GM23248 (cell line): ENCODE results near the gene LRP1-AS. TPM values are rescaled to one million over a fixed set of nuclear protein-coding genes. Genes with fewer than 3 reads are reported as not detected.

Source experiments
- DNase-seq: peaks from one replicate; pipeline ENCODE4 v3.0.0-alpha.2; 2015
- H2AFZ ChIP-seq: fragments of 200-600 bp; sonication (generic); 2 replicates; pipeline ENCODE4 v1.6.1; 2016; ENCODE audit warnings: antibody characterized with exemption
- H3F3A ChIP-seq: fragments of 200-600 bp; sonication (generic); 2 replicates; pipeline ENCODE4 v1.6.1; 2016; ENCODE audit warnings: mild to moderate bottlenecking, antibody characterized with exemption, mixed run types; ENCODE audit not compliant: insufficient read depth
- H3K27ac ChIP-seq: fragments of 200-600 bp; sonication (generic); 2 replicates; pipeline ENCODE4 v1.5.1; 2016; ENCODE audit warnings: mild to moderate bottlenecking
- H3K27me3 ChIP-seq: fragments of 200-600 bp; sonication (generic); replicated peaks from 2 replicates; pipeline ENCODE4 v1.6.1; 2016; ENCODE audit warnings: mild to moderate bottlenecking; ENCODE audit not compliant: insufficient read depth
- H3K36me3 ChIP-seq: fragments of 200-600 bp; sonication (generic); 2 replicates; pipeline ENCODE4 v1.6.1; 2016; ENCODE audit warnings: low read depth, mild to moderate bottlenecking
- H3K4me1 ChIP-seq: fragments of 200-600 bp; sonication (generic); 2 replicates; pipeline ENCODE4 v1.6.1; 2016; ENCODE audit warnings: mild to moderate bottlenecking; ENCODE audit not compliant: insufficient read depth
- H3K4me2 ChIP-seq: fragments of 200-600 bp; sonication (generic); one replicate; pipeline ENCODE4 v1.6.1; 2016; ENCODE audit warnings: mild to moderate bottlenecking; ENCODE audit not compliant: unreplicated experiment
- H3K4me3 ChIP-seq: fragments of 200-600 bp; sonication (generic); 2 replicates; pipeline ENCODE4 v1.5.1; 2016; ENCODE audit warnings: mild to moderate bottlenecking
- H3K79me2 ChIP-seq: fragments of 200-600 bp; sonication (generic); 2 replicates; pipeline ENCODE4 v1.6.1; 2016; ENCODE audit warnings: mild to moderate bottlenecking; ENCODE audit not compliant: insufficient read depth
- H3K9ac ChIP-seq: fragments of 200-600 bp; sonication (generic); 2 replicates; pipeline ENCODE4 v1.6.1; 2016; ENCODE audit warnings: mild to moderate bottlenecking
- H3K9me2 ChIP-seq: fragments of 200-600 bp; sonication (generic); 2 replicates; pipeline ENCODE4 v1.6.1; 2016; ENCODE audit warnings: mixed run types, mild to moderate bottlenecking, moderate library complexity; ENCODE audit not compliant: insufficient read depth
- H3K9me3 ChIP-seq: fragments of 200-600 bp; sonication (generic); one replicate; pipeline ENCODE4 v1.6.1; 2017; ENCODE audit warnings: low read depth
- H4K20me1 ChIP-seq: fragments of 200-600 bp; sonication (generic); 2 replicates; pipeline ENCODE4 v1.6.0; 2016; ENCODE audit not compliant: insufficient read depth
- EZH2 ChIP-seq: fragments of 200-600 bp; sonication (generic); IDR thresholded peaks from 2 replicates; pipeline ENCODE4 v1.6.1; 2018; ENCODE audit warnings: antibody characterized with exemption, mild to moderate bottlenecking; ENCODE audit not compliant: insufficient read depth, poor library complexity, severe bottlenecking
- EZH2phosphoT487 ChIP-seq: fragments of 200-600 bp; sonication (generic); IDR thresholded peaks from 2 replicates; pipeline ENCODE4 v1.6.1; 2018; ENCODE audit warnings: antibody characterized with exemption, moderate library complexity, mild to moderate bottlenecking, low read depth; ENCODE audit not compliant: insufficient read depth
- WGBS, 2 experiments: methylation state at CpG; one replicate each; pipeline ENCODE4 v1.1.6; 2015 to 2017; ENCODE audit warnings: low lambda C conversion rate in 2 of 2, low coverage in 1 of 2; ENCODE audit errors: missing lambda C conversion rate in 2 of 2; 5-methylcytosine and 5-hydroxymethylcytosine counted together
- in situ Hi-C: fragments of 300-500 bp; cut with MboI; formaldehyde crosslinking; loops from 2 replicates; pipeline ENCODE4 v1.15.0; 2020
- polyA plus RNA-seq: library from polyadenylated mRNA; unstranded; fragments of >200 nt; fragmentation: Nextera tagmentation; extraction: Ambion mirVana; gene quantifications from 2 replicates; pipeline ENCODE4 v1.2.1, GENCODE V29; 2016
- total RNA-seq: library from RNA; depleted of rRNA; stranded (reverse); fragments of >200 nt; shearing (Covaris generic); gene quantifications from 2 replicates; pipeline ENCODE4 v1.2.3, GENCODE V29; 2014

LRP1-AS gene
- total and polyA plus RNA-seq, 2 experiments from 2014 or later: 0.60 TPM; not detected in 1

DNA sequence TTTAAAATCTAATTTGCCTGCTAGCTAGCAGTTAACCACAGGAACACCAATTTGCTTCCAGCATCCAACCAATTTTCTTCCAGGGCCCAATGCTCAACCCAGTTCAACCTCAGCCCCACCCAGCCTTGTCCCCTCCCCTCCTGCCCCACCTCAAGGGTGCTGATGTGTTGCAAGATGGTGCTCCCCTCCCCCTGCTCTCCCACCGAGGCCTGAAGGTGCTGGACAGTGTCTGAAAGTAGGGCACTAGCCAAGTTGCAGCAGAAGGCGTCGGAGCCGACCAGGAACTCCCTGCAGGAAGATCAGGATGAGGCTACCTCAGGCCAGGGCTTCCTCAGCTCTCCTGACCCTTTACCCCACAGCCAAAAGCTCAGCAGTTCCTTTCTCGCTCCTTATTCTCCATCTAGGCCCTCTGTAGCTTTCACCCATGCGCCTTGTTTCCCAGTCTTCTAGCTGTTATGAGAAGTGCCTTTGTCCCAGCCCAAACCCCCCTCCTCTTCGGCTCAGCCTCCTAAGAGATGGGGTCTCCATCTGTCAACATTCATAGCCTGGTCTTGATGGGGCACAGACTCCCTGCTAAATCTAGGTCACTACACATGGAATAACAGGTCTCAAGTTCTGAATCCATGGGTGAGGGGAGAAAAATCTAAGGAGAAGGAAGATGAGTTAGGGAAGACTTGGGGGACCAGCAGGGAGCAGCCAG, 39.8 kb downstream of the LRP1-AS start:
- Histone ChIP-seq H3K9me2 (no peaks in the 10 kb centered on the region), H3K4me3 (no peak overlapping the region; the same call in 1 of the 2 replicates), H3K9me3 (no peaks in the 10 kb centered on the region), H4K20me1 (no peaks in the 10 kb centered on the region), H3K4me1 (peaks cover 32% of the 10 kb centered on the region), H2AFZ (no peak overlapping the region), H3K4me2 (no peak overlapping the region), H3K27ac (no peak overlapping the region), H3K9ac (no peak overlapping the region), H3F3A (peaks cover 12% of the 10 kb centered on the region; the same call in 1 of the 2 replicates), H3K27me3 (no peaks in the 10 kb centered on the region), H3K36me3 (peaks cover 15% of the 10 kb centered on the region; the same call in 1 of the 2 replicates), H3K79me2 (peaks cover 48% of the 10 kb centered on the region)
- in situ Hi-C loops: no loop called here
- WGBS, 2 experiments: 51 to 56% methylated on average over 7 of the region's 7 CpGs
- peak; percentile 15 for DNase-seq
- no peak for TF ChIP-seq EZH2
- no peak for TF ChIP-seq EZH2phosphoT487

DNA sequence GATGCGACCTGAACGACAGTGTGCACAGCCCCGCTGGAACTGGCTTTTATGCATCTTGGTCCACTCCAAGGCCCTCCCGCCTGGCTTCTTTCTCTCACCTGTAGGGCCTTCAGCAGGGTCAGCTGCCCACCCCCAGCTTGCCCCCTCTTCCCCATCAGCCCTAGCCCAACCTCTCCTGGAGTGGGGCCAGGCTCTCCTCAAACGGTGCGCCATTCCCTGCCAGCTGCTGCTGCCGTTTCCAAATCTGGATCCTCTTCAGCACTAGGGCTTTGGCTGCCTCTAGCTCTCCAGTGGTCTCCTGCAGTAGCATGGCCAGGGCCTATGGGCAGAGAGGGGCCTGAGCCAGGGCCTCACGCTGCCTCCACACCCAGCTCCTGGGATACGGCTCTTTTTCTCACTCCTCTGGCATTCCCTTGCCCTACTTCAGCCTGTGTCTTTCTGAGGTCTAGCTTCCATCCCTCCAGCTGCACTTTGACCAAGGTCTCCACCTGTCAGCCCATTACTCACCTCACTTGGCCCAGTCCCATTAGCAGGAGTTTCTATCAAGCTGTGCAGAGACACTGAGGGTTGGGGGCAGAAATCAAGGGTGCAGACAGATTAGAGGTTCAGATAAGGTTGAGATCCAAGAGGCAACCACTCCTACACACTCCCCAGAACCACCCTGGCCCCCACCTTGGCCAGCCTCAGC, 41.3 kb downstream of the LRP1-AS start:
- H3F3A ChIP-seq: 0 out of 2 replicates have a peak, but pooled peaks cover 6% of the 10 kb centered on the region
- in situ Hi-C loops: no loop called here

DNA sequence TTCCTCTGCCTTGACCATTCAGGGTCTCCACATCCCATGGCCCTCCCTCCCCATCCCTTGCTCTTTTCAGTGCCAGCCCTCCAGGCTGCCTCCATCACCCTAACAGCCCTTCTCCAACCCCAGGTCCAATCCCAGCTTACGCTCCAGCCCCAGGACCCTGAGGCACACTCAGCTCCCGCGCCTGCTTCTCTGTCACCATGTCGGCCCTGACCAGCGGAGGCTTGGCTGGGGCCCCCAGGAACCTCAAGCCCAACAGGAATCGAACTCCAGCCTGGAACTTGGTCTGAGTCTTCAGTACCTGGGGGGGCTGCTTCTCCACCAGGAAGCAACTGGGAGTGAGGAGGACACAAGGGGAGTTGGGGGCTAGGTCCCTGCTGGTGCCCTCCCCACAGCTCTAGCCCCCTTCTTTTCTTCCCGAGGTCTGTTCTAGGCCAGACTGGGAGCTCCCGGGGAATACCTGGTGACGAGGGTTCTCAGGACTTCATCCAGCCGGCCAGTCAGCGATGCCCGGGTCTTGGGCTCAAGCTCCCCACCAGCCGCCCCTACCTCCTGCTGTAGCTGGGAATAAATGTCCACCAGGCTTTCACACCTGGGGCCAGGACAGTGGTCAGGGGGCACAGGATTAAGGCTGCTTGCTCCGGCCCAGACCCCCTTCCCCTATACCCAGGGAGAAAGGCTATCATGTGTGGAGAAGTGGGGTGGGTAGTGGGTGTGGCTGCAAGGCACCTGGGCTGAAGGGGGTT, 42.2 kb downstream of the LRP1-AS start:
- Histone ChIP-seq H3K9ac (no peak overlapping the region), H3K4me3 (no peak overlapping the region), H3K4me1 (peaks cover 24% of the 10 kb centered on the region), H3K79me2 (peaks cover 38% of the 10 kb centered on the region), H3K4me2 (no peak overlapping the region), H3K9me2 (no peaks in the 10 kb centered on the region), H2AFZ (no peak overlapping the region), H4K20me1 (no peaks in the 10 kb centered on the region), H3K9me3 (no peaks in the 10 kb centered on the region), H3F3A (peaks cover 13% of the 10 kb centered on the region; the same call in 1 of the 2 replicates), H3K27me3 (no peaks in the 10 kb centered on the region), H3K36me3 (peaks cover 15% of the 10 kb centered on the region; the same call in 1 of the 2 replicates), H3K27ac (no peak overlapping the region)
- WGBS, 2 experiments: 93 to 97% methylated on average over 14 of the region's 14 CpGs
- no peak for DNase-seq
- TF ChIP-seq EZH2 (no peak), EZH2phosphoT487 (no peak)
- in situ Hi-C loops: no loop called here

More for the DNA sequence above, 41.3 kb downstream of the LRP1-AS start:
- WGBS, 2 experiments: 74 to 79% methylated on average over 9 of the region's 9 CpGs
- DNase-seq: no peak
- TF ChIP-seq EZH2phosphoT487 (no peak), EZH2 (no peak)
- Histone ChIP-seq H3K9me2 (no peaks in the 10 kb centered on the region), H3K79me2 (peaks cover 48% of the 10 kb centered on the region), H3K4me3 (no peak overlapping the region), H3K4me1 (peaks cover 24% of the 10 kb centered on the region), H3K4me2 (no peak overlapping the region), H3K9me3 (no peaks in the 10 kb centered on the region), H2AFZ (no peak overlapping the region), H3K27me3 (no peaks in the 10 kb centered on the region), H3K27ac (no peak overlapping the region), H4K20me1 (no peaks in the 10 kb centered on the region), H3K36me3 (peaks cover 15% of the 10 kb centered on the region; the same call in 1 of the 2 replicates), H3K9ac (no peak overlapping the region)

DNA sequence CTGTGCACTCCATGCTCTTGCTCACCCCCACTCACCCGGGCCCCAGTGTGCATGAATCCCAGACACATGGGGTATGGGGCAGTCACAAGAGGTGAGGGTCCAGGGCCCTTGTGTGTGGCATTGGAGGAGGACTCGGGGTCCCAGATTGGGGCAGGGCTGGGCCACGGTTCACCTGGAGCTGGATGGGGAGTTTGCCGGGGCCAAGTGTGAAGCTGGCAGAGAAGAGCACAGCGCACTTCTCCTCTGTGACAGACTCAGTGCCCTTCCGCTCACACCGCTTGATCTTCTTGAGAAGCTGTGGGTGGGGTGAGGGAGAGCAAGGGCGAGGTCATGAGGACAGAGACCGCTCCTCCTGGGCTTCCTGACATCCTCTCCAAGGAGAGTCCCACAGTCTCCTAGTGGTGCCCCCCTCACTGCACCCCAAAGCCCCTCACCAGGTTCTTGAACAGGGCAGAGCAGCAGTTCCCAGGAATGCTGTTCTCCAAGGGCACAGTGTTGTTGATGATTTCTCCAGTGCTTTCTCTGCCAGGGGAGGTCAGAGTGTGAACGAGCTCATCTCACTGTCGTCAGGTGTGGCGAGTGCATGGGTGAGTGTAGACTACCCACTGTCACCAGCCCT, 43.0 kb downstream of the LRP1-AS start:
- Histone ChIP-seq H3K9ac (no peak overlapping the region), H3K27ac (no peak overlapping the region), H2AFZ (no peak overlapping the region), H3K9me3 (no peaks in the 10 kb centered on the region), H3K27me3 (no peaks in the 10 kb centered on the region), H4K20me1 (no peaks in the 10 kb centered on the region), H3K4me2 (no peak overlapping the region), H3K79me2 (peaks cover 30% of the 10 kb centered on the region), H3K4me3 (no peak overlapping the region), H3F3A (peaks cover 20% of the 10 kb centered on the region; the same call in 1 of the 2 replicates), H3K36me3 (peaks cover 15% of the 10 kb centered on the region; the same call in 1 of the 2 replicates), H3K9me2 (no peaks in the 10 kb centered on the region), H3K4me1 (peaks cover 19% of the 10 kb centered on the region)
- no peak for DNase-seq
- in situ Hi-C loops: no loop called here
- TF ChIP-seq EZH2: no peak
- no peak for TF ChIP-seq EZH2phosphoT487
- 94% methylated on average over 12 of the region's 12 CpGs for WGBS, 2 experiments
